Activated T-cell treated with anti-CD3 and anti-CD28 coated beads, Interleukin-2, amount 50 U/mL, for 24 hours (primary cell): ENCODE measurements around the gene TRIM50.
A peak's percentile ranks its signal among the peaks of the same experiment; 100 is the strongest.
"Not testable (repeated sequence)": the region's sequence is repeated elsewhere in the genome, so short reads cannot be mapped to it uniquely, and the experiment has no call there.

Source experiments
- DNase-seq: peaks from one replicate; pipeline ENCODE4 v3.0.0-alpha.2; 2020
- H3K27ac Mint-ChIP-seq: 2 replicates; pipeline ENCODE4 v1.8.0; 2020; ENCODE audit warnings: mild to moderate bottlenecking, mixed read lengths
- H3K27me3 Mint-ChIP-seq: 2 replicates; pipeline ENCODE4 v1.8.0; 2020; ENCODE audit warnings: mixed read lengths
- H3K36me3 Mint-ChIP-seq: 2 replicates; pipeline ENCODE4 v1.8.0; 2020; ENCODE audit warnings: low read depth, mixed read lengths
- H3K4me1 Mint-ChIP-seq: 2 replicates; pipeline ENCODE4 v1.8.0; 2020; ENCODE audit warnings: low read depth, mixed read lengths
- H3K4me3 Mint-ChIP-seq: 2 replicates; pipeline ENCODE4 v1.8.0; 2020; ENCODE audit warnings: mild to moderate bottlenecking, moderate library complexity, mixed read lengths
- H3K9me3 Mint-ChIP-seq: 2 replicates; pipeline ENCODE4 v1.8.0; 2020; ENCODE audit warnings: mixed read lengths

The TRIM50 gene

GRCh38 chr7:73332447-73332846, 4.6 kb upstream of the TRIM50 start:
- no peak overlapping the region for H3K27ac Mint-ChIP-seq
- H3K4me3 Mint-ChIP-seq = no peak overlapping the region
- no peak for DNase-seq
- no peaks in the 10 kb centered on the region for H3K4me1 Mint-ChIP-seq
- no peaks in the 10 kb centered on the region for H3K27me3 Mint-ChIP-seq
- H3K9me3 Mint-ChIP-seq = no peaks in the 10 kb centered on the region
- no peaks in the 10 kb centered on the region for H3K36me3 Mint-ChIP-seq

GRCh38 chr7:73330772-73331171, 2.9 kb upstream of the TRIM50 start:
- H3K4me3 Mint-ChIP-seq = no peak overlapping the region
- H3K27ac Mint-ChIP-seq = no peak overlapping the region
- no peaks in the 10 kb centered on the region for H3K9me3 Mint-ChIP-seq
- H3K4me1 Mint-ChIP-seq = no peaks in the 10 kb centered on the region
- H3K36me3 Mint-ChIP-seq = no peaks in the 10 kb centered on the region
- DNase-seq = no peak
- H3K27me3 Mint-ChIP-seq = no peaks in the 10 kb centered on the region

DNA sequence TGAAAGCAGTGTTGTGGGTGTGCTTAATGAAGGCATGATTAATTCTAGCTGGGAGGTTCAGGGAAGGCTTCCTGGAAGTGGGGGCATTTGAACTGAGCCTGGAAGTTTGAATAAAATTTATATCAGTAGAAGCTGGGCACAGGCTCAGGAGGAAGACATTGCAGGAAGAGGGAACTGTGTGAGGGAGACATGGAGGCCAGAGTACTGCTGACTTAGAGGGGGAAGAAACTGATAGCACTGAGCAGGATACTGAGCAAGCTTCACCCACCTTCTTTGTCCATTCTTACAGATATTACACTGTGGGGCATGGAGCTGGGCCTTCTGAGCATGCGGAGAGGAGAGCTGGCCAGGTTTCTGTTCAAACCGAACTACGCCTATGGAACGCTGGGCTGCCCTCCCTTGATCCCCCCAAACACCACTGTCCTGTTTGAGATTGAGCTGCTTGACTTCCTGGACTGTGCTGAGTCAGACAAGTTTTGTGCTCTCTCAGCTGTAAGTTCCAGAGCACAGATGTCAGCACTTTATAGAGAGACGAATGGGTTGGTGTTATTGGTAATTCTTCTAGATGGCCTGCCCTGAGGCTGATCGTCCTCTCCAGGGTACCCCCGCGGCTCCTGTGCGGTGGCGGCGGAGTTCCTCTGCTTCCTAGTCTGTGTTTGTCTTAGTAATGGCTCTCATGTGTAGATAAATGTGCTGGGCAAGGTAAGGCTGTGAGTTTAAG, 2.1 kb upstream of the TRIM50 start:
- Mint-ChIP-seq H3K27me3 (no peaks in the 10 kb centered on the region), H3K36me3 (no peaks in the 10 kb centered on the region), H3K4me3 (no peak overlapping the region), H3K4me1 (no peaks in the 10 kb centered on the region), H3K27ac (no peak overlapping the region), H3K9me3 (no peaks in the 10 kb centered on the region)
- DNase-seq = no peak

DNA sequence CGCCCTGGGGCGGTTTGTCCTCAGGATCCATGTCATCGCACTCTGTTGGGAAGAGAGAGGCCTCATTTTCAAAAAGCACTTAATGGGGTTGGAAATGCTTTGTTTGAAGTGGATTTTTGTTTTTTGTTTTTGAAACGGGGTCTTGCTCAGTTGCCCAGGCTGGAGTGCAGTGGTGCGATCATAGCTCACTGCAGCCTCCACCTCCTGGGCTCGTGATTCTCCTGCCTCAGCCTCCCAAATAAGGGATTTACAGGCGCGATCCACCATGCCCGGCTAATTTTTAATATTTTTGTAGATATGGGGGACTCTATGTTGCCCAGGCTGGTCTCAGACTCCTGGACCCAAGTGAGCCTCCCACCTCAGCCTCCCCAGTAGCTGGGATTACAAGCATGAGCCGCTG, 814 bp upstream of the TRIM50 start:
- DNase-seq = no peak
- H3K27ac Mint-ChIP-seq = no peak overlapping the region
- no peaks in the 10 kb centered on the region for H3K36me3 Mint-ChIP-seq
- H3K4me3 Mint-ChIP-seq = no peak overlapping the region
- peaks cover 8% of the 10 kb centered on the region for H3K4me1 Mint-ChIP-seq
- no peaks in the 10 kb centered on the region for H3K27me3 Mint-ChIP-seq
- H3K9me3 Mint-ChIP-seq = no peaks in the 10 kb centered on the region

- not testable (repeated sequence) for H3K9me3 Mint-ChIP-seq
Observed at GRCh38 chr7:73327449-73327848, 433 bp downstream of the TRIM50 start.

DNA sequence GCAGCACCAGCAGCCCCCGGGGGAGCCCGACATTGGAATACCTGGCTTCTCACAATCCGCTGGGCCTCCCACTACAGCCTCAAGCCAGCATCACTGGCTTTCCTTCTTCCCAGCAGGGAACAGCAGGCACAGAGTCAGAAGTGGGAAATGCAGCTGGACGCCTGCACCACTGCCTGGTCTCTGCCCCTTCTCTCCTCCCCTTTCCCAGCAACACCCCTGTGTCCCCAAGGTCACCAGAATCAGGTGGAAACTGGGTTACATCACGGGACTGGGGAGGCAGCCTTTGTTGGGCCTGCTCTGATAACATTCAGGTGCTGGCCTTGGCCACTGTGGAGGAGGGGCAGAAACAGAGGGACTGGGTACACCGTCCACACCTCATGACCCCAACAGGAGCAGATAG, 2.5 kb downstream of the TRIM50 start:
- not testable (repeated sequence) for H3K27me3 Mint-ChIP-seq, H3K27ac Mint-ChIP-seq, DNase-seq, H3K9me3 Mint-ChIP-seq, H3K4me3 Mint-ChIP-seq, H3K36me3 Mint-ChIP-seq
- H3K4me1 Mint-ChIP-seq = peaks cover 11% of the 10 kb centered on the region

More at GRCh38 chr7:73327449-73327848, 433 bp downstream of the TRIM50 start:
- DNase-seq, H3K27me3 Mint-ChIP-seq, H3K4me3 Mint-ChIP-seq, H3K36me3 Mint-ChIP-seq, H3K27ac Mint-ChIP-seq: not testable (repeated sequence)
- H3K4me1 Mint-ChIP-seq = peaks cover 11% of the 10 kb centered on the region

- H3K9me3 Mint-ChIP-seq, H3K36me3 Mint-ChIP-seq, H3K27me3 Mint-ChIP-seq, H3K27ac Mint-ChIP-seq: not testable (repeated sequence)
- Mint-ChIP-seq H3K4me3 (peak overlapping the region; percentile 47), H3K4me1 (peaks cover 11% of the 10 kb centered on the region)
- peak; percentile 71 for DNase-seq
Observed at GRCh38 chr7:73324081-73324845, 3.6 kb downstream of the TRIM50 start.

DNA sequence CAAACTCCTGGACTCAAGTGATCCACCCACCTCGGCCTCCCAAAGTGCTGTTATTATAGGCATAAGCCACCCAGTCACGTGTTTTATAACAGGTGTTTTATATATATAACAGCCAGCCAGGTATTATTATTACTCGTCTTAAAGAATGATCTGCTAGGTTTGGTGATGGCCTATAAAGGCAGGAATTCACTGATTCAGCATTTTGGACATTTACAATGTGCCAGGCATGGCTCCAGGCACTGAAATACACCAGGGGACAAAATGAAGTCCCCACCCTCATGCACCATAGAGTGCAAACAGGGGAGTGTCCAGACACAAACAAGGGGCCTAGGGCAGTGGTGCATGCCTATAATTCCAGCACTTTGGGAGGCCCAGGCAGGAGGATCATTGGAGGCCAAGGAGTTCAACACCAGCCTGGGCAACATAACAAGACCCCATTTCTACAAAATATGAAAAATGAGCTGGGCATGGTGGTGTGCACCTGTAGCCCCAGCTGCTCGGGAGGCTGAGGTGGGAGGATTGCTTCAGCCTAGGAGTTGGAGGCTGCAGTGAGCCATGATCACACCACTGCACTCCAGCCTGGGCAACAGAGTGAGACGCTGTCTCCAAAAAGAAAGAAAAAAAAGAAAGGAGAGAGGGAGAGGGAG, 4.3 kb downstream of the TRIM50 start:
- Mint-ChIP-seq H3K4me3 (peak overlapping the region; percentile 47), H3K4me1 (peaks cover 11% of the 10 kb centered on the region)
- not testable (repeated sequence) for H3K27me3 Mint-ChIP-seq, H3K9me3 Mint-ChIP-seq, H3K27ac Mint-ChIP-seq, DNase-seq, H3K36me3 Mint-ChIP-seq

DNA sequence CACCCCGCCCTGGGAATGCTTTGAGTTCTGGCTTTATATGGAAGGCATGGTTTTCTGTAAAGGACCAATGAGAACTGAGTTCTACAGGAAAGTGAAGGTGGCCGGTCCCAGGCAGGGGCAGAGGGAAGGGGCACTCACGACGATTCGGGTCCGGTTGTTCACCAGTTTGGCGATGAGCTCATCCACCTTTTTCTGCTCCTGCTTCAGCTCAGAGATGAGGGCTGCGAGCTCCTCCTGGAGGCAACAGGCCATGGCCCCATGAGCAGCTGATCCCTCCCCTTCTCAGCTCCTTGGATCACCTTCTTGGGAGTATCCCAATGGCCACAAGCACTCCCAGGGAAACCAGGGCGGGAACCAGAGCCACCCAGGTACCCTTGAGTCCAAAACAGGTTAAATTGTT, 7.9 kb downstream of the TRIM50 start:
- H3K4me3 Mint-ChIP-seq, H3K36me3 Mint-ChIP-seq, H3K27ac Mint-ChIP-seq, H3K27me3 Mint-ChIP-seq, H3K9me3 Mint-ChIP-seq, DNase-seq: not testable (repeated sequence)
- H3K4me1 Mint-ChIP-seq = peaks cover 11% of the 10 kb centered on the region

DNA sequence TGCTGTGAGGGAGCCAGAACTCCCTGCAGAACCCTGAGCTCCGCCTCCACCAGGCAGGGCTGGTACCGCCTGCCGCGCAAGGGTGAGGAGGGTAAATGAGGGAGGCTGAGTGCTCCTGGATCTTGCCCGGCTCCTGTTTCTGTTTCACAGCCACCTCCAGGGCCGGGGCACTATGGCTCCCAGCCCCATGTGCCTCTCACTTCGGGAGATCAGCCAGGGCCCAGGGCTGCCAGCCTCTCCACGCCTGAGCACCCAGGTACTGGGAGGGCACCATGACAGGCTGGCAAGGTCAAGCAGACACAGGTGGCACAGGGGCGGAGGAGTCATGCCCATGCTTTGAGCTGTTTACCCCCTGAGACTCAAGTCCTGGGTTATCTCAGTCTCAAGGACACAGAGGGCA, 8.3 kb downstream of the TRIM50 start:
- not testable (repeated sequence) for DNase-seq, H3K27ac Mint-ChIP-seq, H3K36me3 Mint-ChIP-seq, H3K4me3 Mint-ChIP-seq, H3K9me3 Mint-ChIP-seq, H3K27me3 Mint-ChIP-seq
- peaks cover 11% of the 10 kb centered on the region for H3K4me1 Mint-ChIP-seq

DNA sequence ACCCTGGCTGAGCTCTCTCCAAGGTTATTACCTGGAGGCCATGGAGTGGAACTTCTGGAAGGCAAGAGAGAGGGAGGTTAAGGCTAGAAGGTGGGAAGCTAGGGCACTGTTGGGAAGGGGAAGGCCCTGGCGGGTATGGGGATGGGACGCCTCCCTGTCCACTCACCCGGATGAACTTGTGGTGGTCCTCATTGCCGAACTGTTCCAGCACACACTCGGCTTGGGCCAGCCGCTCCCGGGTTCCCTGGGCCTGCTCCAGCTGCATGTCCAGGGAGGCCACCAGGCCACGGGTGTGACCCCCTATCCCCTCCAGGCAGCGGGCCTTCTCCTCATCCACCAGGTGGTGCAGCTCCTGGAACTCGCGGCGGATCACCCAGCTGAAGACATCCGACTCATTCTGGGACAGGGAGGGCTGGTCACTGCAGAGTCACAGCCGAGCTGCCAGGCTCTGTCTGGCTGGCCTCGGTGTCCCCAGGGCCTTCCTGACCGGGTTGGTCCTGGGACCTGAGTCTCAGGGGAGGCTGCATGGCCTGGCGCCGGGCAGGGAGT, 9.2 kb downstream of the TRIM50 start:
- H3K9me3 Mint-ChIP-seq, H3K4me1 Mint-ChIP-seq, H3K27ac Mint-ChIP-seq, H3K27me3 Mint-ChIP-seq, H3K36me3 Mint-ChIP-seq, H3K4me3 Mint-ChIP-seq, DNase-seq: not testable (repeated sequence)

DNA sequence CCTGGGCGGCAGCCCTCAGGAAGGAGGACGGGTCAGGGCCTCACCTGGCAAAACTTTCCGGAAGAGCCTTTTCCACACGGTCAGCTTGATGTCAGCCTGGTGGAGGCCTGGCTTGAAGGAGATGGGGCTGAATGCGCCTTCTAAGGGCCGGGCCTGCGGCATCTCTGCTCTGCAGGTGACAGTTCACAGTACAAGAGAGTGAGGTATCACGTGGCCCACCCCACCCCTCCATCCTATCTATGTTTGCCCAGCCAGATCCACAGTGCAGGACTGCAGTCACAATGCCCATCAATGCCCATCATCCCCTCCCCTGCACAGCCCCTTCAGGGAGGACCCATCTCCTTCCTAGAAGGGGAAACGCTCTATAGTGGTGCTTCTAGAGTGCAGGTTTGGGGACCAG, 11.4 kb downstream of the TRIM50 start:
- Mint-ChIP-seq H3K27me3 (no peaks in the 10 kb centered on the region), H3K9me3 (no peaks in the 10 kb centered on the region), H3K27ac (no peak overlapping the region), H3K36me3 (no peaks in the 10 kb centered on the region), H3K4me3 (no peak overlapping the region), H3K4me1 (no peaks in the 10 kb centered on the region)
- DNase-seq = no peak

DNA sequence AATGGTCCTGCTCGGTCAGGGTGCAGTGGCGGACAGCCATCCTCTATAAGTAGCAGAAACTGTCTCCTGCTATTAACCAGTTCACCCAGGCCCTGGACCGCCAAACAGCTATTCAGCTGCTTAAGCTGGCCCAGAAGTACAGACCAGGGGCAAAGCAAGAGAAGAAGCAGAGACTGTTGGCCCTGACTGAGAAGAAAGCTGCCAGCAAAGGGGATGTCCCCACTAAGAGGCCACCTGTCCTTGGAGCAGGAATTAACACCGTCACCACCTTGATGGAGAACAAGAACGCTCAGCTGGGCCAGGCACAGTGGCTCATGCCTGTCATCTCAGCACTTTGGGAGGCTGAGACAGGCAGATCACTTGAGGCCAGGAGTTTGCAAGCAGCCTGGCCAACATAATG, 13.6 kb downstream of the TRIM50 start:
- Mint-ChIP-seq H3K27ac (no peak overlapping the region), H3K27me3 (no peaks in the 10 kb centered on the region), H3K4me3 (no peak overlapping the region), H3K9me3 (peaks cover under 1% of the 10 kb centered on the region), H3K36me3 (no peaks in the 10 kb centered on the region), H3K4me1 (peaks cover 3% of the 10 kb centered on the region)
- no peak for DNase-seq

DNA sequence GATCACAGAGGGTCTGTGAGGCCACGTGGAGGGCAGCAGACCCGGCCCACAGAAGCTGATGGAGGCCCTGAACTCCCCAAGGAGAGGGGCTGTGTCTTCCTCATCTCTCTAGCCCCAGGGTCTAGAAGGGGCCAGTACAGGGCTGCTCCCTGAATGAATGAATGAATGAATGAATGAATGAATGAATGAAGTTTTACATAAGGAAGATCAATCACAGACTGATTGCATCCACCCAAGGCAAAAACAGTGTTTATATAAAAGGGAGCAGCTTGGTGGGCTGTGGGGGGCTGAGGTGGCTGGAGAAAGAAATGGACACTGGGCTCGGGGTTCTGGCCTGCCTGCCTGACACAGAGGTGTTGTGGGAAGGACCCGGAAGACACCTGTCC, 14.4 kb downstream of the TRIM50 start:
- Mint-ChIP-seq H3K4me1 (peaks cover 9% of the 10 kb centered on the region), H3K36me3 (peaks cover 3% of the 10 kb centered on the region), H3K27me3 (no peaks in the 10 kb centered on the region), H3K9me3 (peaks cover 2% of the 10 kb centered on the region), H3K4me3 (no peak overlapping the region), H3K27ac (no peak overlapping the region)
- no peak for DNase-seq
